ENCODE data around the gene RPL15. TPM values are rescaled to one million over a fixed set of nuclear protein-coding genes. Genes with fewer than 3 reads are reported as not detected.
"Not testable (repeated sequence)": the region's sequence is repeated elsewhere in the genome, so short reads cannot be mapped to it uniquely, and the experiment has no call there.

Gene RPL15
- total RNA-seq, 1 donor from 2014 or later = 1,629 TPM

DNA sequence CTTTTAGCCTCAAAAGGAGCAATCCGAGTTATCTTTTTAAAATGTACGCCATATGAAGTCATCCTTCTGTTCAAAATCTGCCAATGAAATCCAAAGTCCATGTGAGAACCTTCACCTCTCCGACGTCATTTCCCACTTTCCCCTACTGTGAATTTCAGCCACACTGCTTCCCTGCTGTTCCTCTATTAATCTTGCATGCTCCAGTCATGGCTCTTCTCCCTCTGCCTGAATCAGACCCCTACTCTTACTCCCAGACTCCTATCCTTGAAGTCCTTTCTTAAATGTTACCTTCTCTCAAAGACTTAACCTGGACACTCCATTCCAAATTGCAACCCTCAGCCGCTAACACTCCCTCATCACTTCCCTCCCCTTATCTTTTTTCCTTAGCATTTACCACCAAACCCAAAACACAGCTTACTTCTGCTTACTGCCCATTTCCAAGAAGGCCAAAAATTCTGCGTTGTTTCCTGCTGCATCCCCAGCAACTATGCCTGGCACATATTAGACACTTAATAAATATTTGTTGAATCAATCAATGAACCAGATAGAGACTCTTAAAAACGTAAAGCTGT lies 1.3 kb upstream of the RPL15 start:
- TF ChIP-seq, protein P1, sequence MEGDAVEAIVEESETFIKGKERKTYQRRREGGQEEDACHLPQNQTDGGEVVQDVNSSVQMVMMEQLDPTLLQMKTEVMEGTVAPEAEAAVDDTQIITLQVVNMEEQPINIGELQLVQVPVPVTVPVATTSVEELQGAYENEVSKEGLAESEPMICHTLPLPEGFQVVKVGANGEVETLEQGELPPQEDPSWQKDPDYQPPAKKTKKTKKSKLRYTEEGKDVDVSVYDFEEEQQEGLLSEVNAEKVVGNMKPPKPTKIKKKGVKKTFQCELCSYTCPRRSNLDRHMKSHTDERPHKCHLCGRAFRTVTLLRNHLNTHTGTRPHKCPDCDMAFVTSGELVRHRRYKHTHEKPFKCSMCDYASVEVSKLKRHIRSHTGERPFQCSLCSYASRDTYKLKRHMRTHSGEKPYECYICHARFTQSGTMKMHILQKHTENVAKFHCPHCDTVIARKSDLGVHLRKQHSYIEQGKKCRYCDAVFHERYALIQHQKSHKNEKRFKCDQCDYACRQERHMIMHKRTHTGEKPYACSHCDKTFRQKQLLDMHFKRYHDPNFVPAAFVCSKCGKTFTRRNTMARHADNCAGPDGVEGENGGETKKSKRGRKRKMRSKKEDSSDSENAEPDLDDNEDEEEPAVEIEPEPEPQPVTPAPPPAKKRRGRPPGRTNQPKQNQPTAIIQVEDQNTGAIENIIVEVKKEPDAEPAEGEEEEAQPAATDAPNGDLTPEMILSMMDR (IDR thresholded peaks at IDR 0.05; ENCODE audit: insufficient read depth, low read depth, low read length) = no peak
- no peak for TF ChIP-seq EZH2 (IDR thresholded peaks at IDR 0.05; ENCODE audit: insufficient read depth, low read length)
- Histone ChIP-seq H2AFZ (ENCODE audit: low read depth, low read length) (no peak overlapping the region), H4K20me1 (ENCODE audit: insufficient read depth, low read length) (peaks cover 35% of the 10 kb centered on the region), H3K4me3 (ENCODE audit: insufficient read depth, low read depth, low read length) (peak overlapping the region; percentile 98), H3K79me2 (ENCODE audit: insufficient read depth, low read length) (peaks cover 56% of the 10 kb centered on the region), H3K27me3 (ENCODE audit: insufficient read depth, low read length) (no peaks in the 10 kb centered on the region), H3K4me2 (ENCODE audit: low read length) (peak overlapping the region; percentile 94), H3K36me3 (ENCODE audit: insufficient read depth, low read length) (peaks cover 24% of the 10 kb centered on the region), H3K9me3 (ENCODE audit: insufficient read depth, low read depth, low read length) (no peaks in the 10 kb centered on the region), H3K27ac (ENCODE audit: low read depth, low read length) (no peak overlapping the region), H3K4me1 (ENCODE audit: insufficient read depth, low read length) (peaks cover 10% of the 10 kb centered on the region), H3K9ac (ENCODE audit: low read length) (peak overlapping the region; percentile 93)
- H3K36me3 Mint-ChIP-seq (ENCODE audit: low read depth, unreplicated experiment) = peaks cover 30% of the 10 kb centered on the region
- FAIRE-seq = no peak
- peak overlapping the region; percentile 97 for H3K27ac Mint-ChIP-seq (ENCODE audit: unreplicated experiment)
- peaks cover 27% of the 10 kb centered on the region for H3K4me1 Mint-ChIP-seq (ENCODE audit: low read depth, unreplicated experiment)
- peak overlapping the region; percentile 99 for H3K4me3 Mint-ChIP-seq (ENCODE audit: unreplicated experiment)
- H3K9me3 Mint-ChIP-seq (ENCODE audit: unreplicated experiment) = no peaks in the 10 kb centered on the region
- peak; percentile 40 for DNase-seq (ENCODE audit: low read depth)
- no peaks in the 10 kb centered on the region for H3K27me3 Mint-ChIP-seq (ENCODE audit: low read depth, unreplicated experiment)

- H3K9me3 Mint-ChIP-seq (ENCODE audit: unreplicated experiment) = no peaks in the 10 kb centered on the region
These were observed 613 bp upstream of the RPL15 start for GRCh38 chr3:23916152-23916885.

GRCh38 chr3:23917679-23918303 lies 859 bp downstream of the RPL15 start:
- H3K9me3 Mint-ChIP-seq (ENCODE audit: unreplicated experiment); H3K4me1 ChIP-seq (ENCODE audit: insufficient read depth, low read length); H3K27me3 ChIP-seq (ENCODE audit: insufficient read depth, low read length); H3K27me3 Mint-ChIP-seq (ENCODE audit: low read depth, unreplicated experiment); FAIRE-seq; H3K9me3 ChIP-seq (ENCODE audit: insufficient read depth, low read depth, low read length); H2AFZ ChIP-seq (ENCODE audit: low read depth, low read length): not testable (repeated sequence)
- H3K27ac ChIP-seq (ENCODE audit: low read depth, low read length) = peak overlapping the region; percentile 87
- peak overlapping the region; percentile 98 for H3K4me3 ChIP-seq (ENCODE audit: insufficient read depth, low read depth, low read length)
- Mint-ChIP-seq H3K36me3 (ENCODE audit: low read depth, unreplicated experiment) (peaks cover 32% of the 10 kb centered on the region), H3K4me1 (ENCODE audit: low read depth, unreplicated experiment) (peaks cover 31% of the 10 kb centered on the region), H3K27ac (ENCODE audit: unreplicated experiment) (peak overlapping the region; percentile 97), H3K4me3 (ENCODE audit: unreplicated experiment) (peak overlapping the region; percentile 99)
- peaks cover 56% of the 10 kb centered on the region for H3K79me2 ChIP-seq (ENCODE audit: insufficient read depth, low read length)
- H4K20me1 ChIP-seq (ENCODE audit: insufficient read depth, low read length) = peaks cover 50% of the 10 kb centered on the region
- H3K36me3 ChIP-seq (ENCODE audit: insufficient read depth, low read length) = peaks cover 26% of the 10 kb centered on the region
- H3K4me2 ChIP-seq (ENCODE audit: low read length) = peak overlapping the region; percentile 94
- DNase-seq (ENCODE audit: low read depth) = peak; percentile 8
- H3K9ac ChIP-seq (ENCODE audit: low read length) = peak overlapping the region; percentile 93

More at GRCh38 chr3:23916152-23916885, 613 bp upstream of the RPL15 start:
- peak overlapping the region; percentile 93 for H3K9ac ChIP-seq (ENCODE audit: low read length)
- DNase-seq (ENCODE audit: low read depth) (no peak), FAIRE-seq (no peak)
- no peaks in the 10 kb centered on the region for H3K9me3 ChIP-seq (ENCODE audit: insufficient read depth, low read depth, low read length)
- peaks cover 56% of the 10 kb centered on the region for H3K79me2 ChIP-seq (ENCODE audit: insufficient read depth, low read length)
- H3K27me3 ChIP-seq (ENCODE audit: insufficient read depth, low read length) = no peaks in the 10 kb centered on the region
- Mint-ChIP-seq H3K27ac (ENCODE audit: unreplicated experiment) (peak overlapping the region; percentile 97), H3K36me3 (ENCODE audit: low read depth, unreplicated experiment) (peaks cover 32% of the 10 kb centered on the region), H3K4me1 (ENCODE audit: low read depth, unreplicated experiment) (peaks cover 32% of the 10 kb centered on the region), H3K27me3 (ENCODE audit: low read depth, unreplicated experiment) (no peaks in the 10 kb centered on the region), H3K4me3 (ENCODE audit: unreplicated experiment) (peak overlapping the region; percentile 99)
- H3K4me1 ChIP-seq (ENCODE audit: insufficient read depth, low read length) = peaks cover 10% of the 10 kb centered on the region
- H3K4me3 ChIP-seq (ENCODE audit: insufficient read depth, low read depth, low read length) = peak overlapping the region; percentile 98
- H4K20me1 ChIP-seq (ENCODE audit: insufficient read depth, low read length) = peaks cover 42% of the 10 kb centered on the region
- peaks cover 26% of the 10 kb centered on the region for H3K36me3 ChIP-seq (ENCODE audit: insufficient read depth, low read length)
- peak overlapping the region; percentile 92 for H2AFZ ChIP-seq (ENCODE audit: low read depth, low read length)
- peak overlapping the region; percentile 94 for H3K4me2 ChIP-seq (ENCODE audit: low read length)
- H3K27ac ChIP-seq (ENCODE audit: low read depth, low read length) = peak overlapping the region; percentile 87
- TF ChIP-seq, protein P1 (IDR thresholded peaks at IDR 0.05; ENCODE audit: insufficient read depth, low read depth, low read length) = no peak
- TF ChIP-seq EZH2 (IDR thresholded peaks at IDR 0.05; ENCODE audit: insufficient read depth, low read length) = no peak

GRCh38 chr3:23918331-23918730 lies 1.4 kb downstream of the RPL15 start:
- peaks cover 32% of the 10 kb centered on the region for H3K36me3 Mint-ChIP-seq (ENCODE audit: low read depth, unreplicated experiment)
- peaks cover 56% of the 10 kb centered on the region for H3K79me2 ChIP-seq (ENCODE audit: insufficient read depth, low read length)
- H3K9me3 Mint-ChIP-seq (ENCODE audit: unreplicated experiment); H3K27ac ChIP-seq (ENCODE audit: low read depth, low read length); H3K27me3 ChIP-seq (ENCODE audit: insufficient read depth, low read length); DNase-seq (ENCODE audit: low read depth); H3K27me3 Mint-ChIP-seq (ENCODE audit: low read depth, unreplicated experiment); H3K9me3 ChIP-seq (ENCODE audit: insufficient read depth, low read depth, low read length); FAIRE-seq; H2AFZ ChIP-seq (ENCODE audit: low read depth, low read length); H3K4me1 ChIP-seq (ENCODE audit: insufficient read depth, low read length): not testable (repeated sequence)
- peak overlapping the region; percentile 98 for H3K4me3 ChIP-seq (ENCODE audit: insufficient read depth, low read depth, low read length)
- peak overlapping the region; percentile 97 for H3K27ac Mint-ChIP-seq (ENCODE audit: unreplicated experiment)
- H3K36me3 ChIP-seq (ENCODE audit: insufficient read depth, low read length) = peaks cover 26% of the 10 kb centered on the region
- peak overlapping the region; percentile 93 for H3K9ac ChIP-seq (ENCODE audit: low read length)
- H3K4me3 Mint-ChIP-seq (ENCODE audit: unreplicated experiment) = peak overlapping the region; percentile 99
- peaks cover 31% of the 10 kb centered on the region for H3K4me1 Mint-ChIP-seq (ENCODE audit: low read depth, unreplicated experiment)
- peak overlapping the region; percentile 94 for H3K4me2 ChIP-seq (ENCODE audit: low read length)
- H4K20me1 ChIP-seq (ENCODE audit: insufficient read depth, low read length) = peaks cover 50% of the 10 kb centered on the region

Data from astrocyte (in vitro differentiated cells and primary cell).